Naive thymus-derived CD4-positive, alpha-beta T cell (primary cell): ENCODE data around the gene AP2S1. TPM values are rescaled to one million over a fixed set of nuclear protein-coding genes. Genes with fewer than 3 reads are reported as not detected.
A peak's percentile ranks its signal among the peaks of the same experiment; 100 is the strongest.

Experiments used
- ATAC-seq: fragments of 150-1000 bp; cut with Tn5 transposase; 2 replicates; pipeline ENCODE4 v1.10.0; 2021; ENCODE audit warnings: mild to moderate bottlenecking, moderate library complexity
- CTCF ChIA-PET: fragments of 350-600 bp; sonication (Branson Sonifier 250); formaldehyde crosslinking; loops from one replicate; lab custom pipeline; 2021; ENCODE audit warnings: antibody characterized with exemption; lab: Charles Lee
- POLR2A ChIA-PET: fragments of 350-600 bp; sonication (Branson Sonifier 250); formaldehyde crosslinking; loops from one replicate; lab custom pipeline; 2021; ENCODE audit warnings: antibody characterized with exemption, inconsistent platforms; lab: Charles Lee
- DNase-seq, 9 donors: peaks; one replicate each; pipeline versions ENCODE4 v3.0.0 to v3.0.0-alpha.2; 2020 to 2022; ENCODE audit warnings: mixed read lengths in 1 of 9
- H3K27ac ChIP-seq: one replicate; pipeline ENCODE4 v1.7.0; 2013; ENCODE audit warnings: mild to moderate bottlenecking, low read depth, low read length, moderate library complexity
- H3K27me3 ChIP-seq, 2 donors: one replicate each; pipeline ENCODE4 v1.7.0; 2013; ENCODE audit warnings: low read length in 2 of 2, mild to moderate bottlenecking in 2 of 2, moderate library complexity in 2 of 2; ENCODE audit not compliant: control insufficient read depth in 2 of 2, insufficient read depth in 2 of 2
- H3K36me3 ChIP-seq, 3 experiments: 1 replicate in 2 of 3; 2 replicates in 1 of 3; pipeline ENCODE4 v1.7.0; 2013; ENCODE audit warnings: low read length in 3 of 3, mild to moderate bottlenecking in 3 of 3, moderate library complexity in 1 of 3; ENCODE audit not compliant: insufficient read depth in 3 of 3, control insufficient read depth in 2 of 3
- H3K4me1 ChIP-seq, 2 donors: one replicate each; pipeline ENCODE4 v1.7.0; 2013; ENCODE audit warnings: low read length in 2 of 2, mild to moderate bottlenecking in 2 of 2, moderate library complexity in 1 of 2; ENCODE audit not compliant: control insufficient read depth in 2 of 2, insufficient read depth in 2 of 2
- H3K4me3 ChIP-seq: 2 replicates; pipeline ENCODE4 v1.7.0; 2013; ENCODE audit warnings: mild to moderate bottlenecking, low read length
- H3K9me3 ChIP-seq, 3 experiments: 1 replicate in 2 of 3; 2 replicates in 1 of 3; pipeline ENCODE4 v1.7.0; 2013; ENCODE audit warnings: low read length in 3 of 3; ENCODE audit not compliant: control insufficient read depth in 2 of 3
- H3K27ac Mint-ChIP-seq, 9 donors: one replicate each; pipeline ENCODE4 v1.8.0; 2020 to 2022; ENCODE audit warnings: mixed read lengths in 9 of 9, mild to moderate bottlenecking in 8 of 9, moderate library complexity in 5 of 9, inconsistent platforms in 2 of 9
- H3K27me3 Mint-ChIP-seq, 5 donors: one replicate each; pipeline ENCODE4 v1.8.0; 2021 to 2022; ENCODE audit warnings: mixed read lengths in 5 of 5, mild to moderate bottlenecking in 1 of 5
- H3K36me3 Mint-ChIP-seq, 5 donors: one replicate each; pipeline ENCODE4 v1.8.0; 2020 to 2022; ENCODE audit warnings: mixed read lengths in 5 of 5, mild to moderate bottlenecking in 3 of 5, inconsistent platforms in 1 of 5
- H3K4me1 Mint-ChIP-seq, 7 donors: one replicate each; pipeline ENCODE4 v1.8.0; 2020 to 2022; ENCODE audit warnings: mixed read lengths in 7 of 7, mild to moderate bottlenecking in 3 of 7, inconsistent platforms in 1 of 7
- H3K4me3 Mint-ChIP-seq, 10 donors: one replicate each; pipeline ENCODE4 v1.8.0; 2020 to 2022; ENCODE audit warnings: mild to moderate bottlenecking in 10 of 10, mixed read lengths in 10 of 10, moderate library complexity in 6 of 10, inconsistent platforms in 2 of 10
- H3K9me3 Mint-ChIP-seq, 11 donors: one replicate each; pipeline ENCODE4 v1.8.0; 2020 to 2022; ENCODE audit warnings: mixed read lengths in 11 of 11, mild to moderate bottlenecking in 4 of 11, inconsistent platforms in 1 of 11, moderate library complexity in 1 of 11
- intact Hi-C, 2 donors: fragments of 100-400 bp; cut with micrococcal nuclease; formaldehyde crosslinking; loops; one replicate each; pipeline ENCODE4 v1.15.1; 2023
- polyA plus RNA-seq, 2 donors: library from polyadenylated mRNA; unstranded; fragments of 300-500 nt; fragmentation: Illumina TruSeq; gene quantifications; one replicate each; pipeline ENCODE4 v1.2.3, GENCODE V29; 2021
- total RNA-seq, 6 experiments: library from RNA in 5 of 6; stranded (reverse) in 5 of 6; gene quantifications; 1 replicate in 5 of 6; 2 replicates in 1 of 6; pipeline ENCODE4 v1.2.3 and lab custom pipeline; 2021 to 2026

Gene AP2S1
- total and polyA plus RNA-seq, 7 experiments from 2014 or later: 34.4 to 116 (median 60.1) TPM

DNA sequence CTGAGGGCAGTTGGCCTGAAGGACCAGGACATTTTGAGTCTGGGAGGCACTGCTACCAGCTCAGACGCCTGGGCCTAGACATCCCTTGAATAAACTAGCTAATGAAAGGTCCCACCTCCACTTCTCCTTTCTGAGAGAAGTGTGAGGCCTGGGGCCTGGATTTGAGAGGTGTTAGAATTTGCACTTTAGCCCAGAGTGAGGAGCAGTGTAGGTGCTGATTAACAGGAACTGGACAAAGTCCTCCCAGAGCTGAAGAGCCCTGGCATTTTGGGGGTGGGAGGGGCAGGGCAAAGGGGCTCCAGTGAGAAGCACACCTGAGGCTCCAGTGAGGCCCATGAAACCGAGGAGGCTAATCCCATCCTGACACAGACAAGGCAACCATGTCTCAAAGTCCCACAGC is 47.1 kb downstream of the AP2S1 start:
- no peaks in the 10 kb centered on the region for H3K4me1 ChIP-seq
- no peaks in the 10 kb centered on the region for H3K36me3 ChIP-seq
- intact Hi-C loops: no loop called here
- ChIA-PET POLR2A (no interaction called here), CTCF (no interaction called here)
- Mint-ChIP-seq H3K4me3 (no peak overlapping the region), H3K9me3 (no peaks in the 10 kb centered on the region), H3K36me3 (no peaks in the 10 kb centered on the region), H3K4me1 (peaks cover 0 to 3% (median 0%) of the 10 kb centered on the region in 7 donors), H3K27ac (no peak overlapping the region), H3K27me3 (peaks cover 0 to 1% (median 0%) of the 10 kb centered on the region in 5 donors)
- DNase-seq (no peak), ATAC-seq (no peak)
- no peak overlapping the region for H3K4me3 ChIP-seq
- no peaks in the 10 kb centered on the region for H3K27me3 ChIP-seq
- H3K27ac ChIP-seq: no peak overlapping the region
- H3K9me3 ChIP-seq: no peaks in the 10 kb centered on the region

DNA sequence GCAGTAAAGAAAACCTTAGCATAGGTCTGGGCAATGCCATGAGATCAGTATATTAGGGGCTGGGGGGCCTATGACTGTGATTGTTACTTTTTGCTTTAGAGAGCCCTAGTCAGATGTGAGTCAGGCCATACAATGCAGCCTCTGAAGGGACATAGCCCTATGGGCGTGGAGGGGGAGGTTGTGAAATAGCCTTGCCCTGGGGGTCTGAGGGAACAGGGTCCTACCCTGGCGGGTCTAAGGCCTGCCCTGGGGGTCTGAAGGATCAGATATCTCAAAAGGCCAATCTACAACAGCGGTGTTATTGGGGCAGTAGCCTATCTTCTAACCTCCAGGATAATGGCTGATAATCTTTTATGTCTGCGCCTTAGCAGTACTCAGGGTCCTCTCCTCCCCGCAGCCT is 48.5 kb downstream of the AP2S1 start:
- Mint-ChIP-seq H3K36me3 (no peaks in the 10 kb centered on the region), H3K27ac (no peak overlapping the region), H3K27me3 (peaks cover 0 to 4% (median 0%) of the 10 kb centered on the region in 5 donors), H3K4me3 (no peak overlapping the region), H3K9me3 (no peaks in the 10 kb centered on the region), H3K4me1 (peaks cover 0 to 3% (median 0%) of the 10 kb centered on the region in 7 donors)
- no peak for DNase-seq
- no peaks in the 10 kb centered on the region for H3K36me3 ChIP-seq
- H3K27ac ChIP-seq: no peak overlapping the region
- no peaks in the 10 kb centered on the region for H3K4me1 ChIP-seq
- intact Hi-C loops: no loop called here
- POLR2A ChIA-PET: no interaction called here
- H3K9me3 ChIP-seq: no peaks in the 10 kb centered on the region
- ATAC-seq: no peak
- no peak overlapping the region for H3K4me3 ChIP-seq
- CTCF ChIA-PET: no interaction called here
- no peaks in the 10 kb centered on the region for H3K27me3 ChIP-seq

DNA sequence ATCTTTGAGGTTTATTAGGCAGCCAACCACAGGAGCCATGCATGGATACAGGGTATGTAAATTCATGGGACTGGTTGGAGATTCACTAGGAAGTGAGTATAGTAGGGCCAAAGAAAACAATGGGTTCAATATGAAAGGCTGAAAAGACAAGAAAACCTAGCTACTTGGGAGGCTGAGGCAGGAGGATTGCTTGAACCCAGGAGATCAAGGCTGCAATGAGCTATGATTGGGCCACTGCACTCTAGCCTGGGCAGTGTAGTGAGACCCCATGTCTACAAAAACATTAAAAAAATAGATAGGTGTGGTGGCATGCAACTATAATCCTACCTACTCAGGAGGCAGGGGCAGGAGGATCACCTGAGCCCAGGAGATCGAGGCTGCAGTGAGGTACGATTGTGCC is 51.9 kb downstream of the AP2S1 start:
- no peaks in the 10 kb centered on the region for H3K9me3 Mint-ChIP-seq
- no peak overlapping the region for H3K4me3 ChIP-seq
- peak overlapping the region in 1 of 9 donors; percentile 41 for H3K27ac Mint-ChIP-seq
- no peaks in the 10 kb centered on the region for H3K4me1 ChIP-seq
- H3K4me3 Mint-ChIP-seq: no peak overlapping the region
- peaks cover 0 to 1% (median 0%) of the 10 kb centered on the region in 7 donors for H3K4me1 Mint-ChIP-seq
- ChIA-PET CTCF (interaction anchor here (0.6 kb wide), 1 partner anchor 957 kb away, joined by 3 read pairs; no protein-coding TSS in a partner anchor), POLR2A (no interaction called here)
- H3K36me3 ChIP-seq: no peaks in the 10 kb centered on the region
- DNase-seq (no peak), ATAC-seq (no peak)
- peaks cover 0 to 8% (median 0%) of the 10 kb centered on the region in 5 donors for H3K27me3 Mint-ChIP-seq
- no peaks in the 10 kb centered on the region for H3K27me3 ChIP-seq
- no peaks in the 10 kb centered on the region for H3K36me3 Mint-ChIP-seq
- H3K27ac ChIP-seq: no peak overlapping the region
- H3K9me3 ChIP-seq: no peaks in the 10 kb centered on the region
- intact Hi-C loops: no loop called here

DNA sequence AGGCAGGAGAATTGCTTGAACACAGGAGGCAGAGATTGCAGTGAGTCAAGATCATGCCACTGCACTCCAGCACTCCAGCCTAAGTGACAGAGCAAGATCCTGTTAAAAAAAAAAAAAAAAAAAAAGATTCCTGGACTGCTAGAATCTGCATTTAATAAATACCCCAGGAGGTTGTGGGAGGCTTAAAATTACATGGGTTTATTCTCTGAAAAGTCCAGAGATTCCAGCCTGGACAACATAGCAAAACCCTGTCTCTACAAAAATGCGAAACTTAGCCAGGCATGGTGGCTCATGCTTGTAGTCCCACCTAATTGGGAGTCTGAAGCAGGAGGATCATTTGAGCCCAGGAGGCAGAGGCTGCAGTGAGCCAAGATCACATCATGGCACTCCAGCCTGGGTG is 52.8 kb downstream of the AP2S1 start:
- Mint-ChIP-seq H3K36me3 (no peaks in the 10 kb centered on the region), H3K27ac (no peak overlapping the region), H3K4me3 (no peak overlapping the region), H3K4me1 (peaks cover 0 to 1% (median 0%) of the 10 kb centered on the region in 7 donors), H3K27me3 (peaks cover 0 to 12% (median 0%) of the 10 kb centered on the region in 5 donors), H3K9me3 (no peaks in the 10 kb centered on the region)
- no peak overlapping the region for H3K27ac ChIP-seq
- DNase-seq (no peak), ATAC-seq (no peak)
- H3K27me3 ChIP-seq: no peaks in the 10 kb centered on the region
- H3K9me3 ChIP-seq: no peaks in the 10 kb centered on the region
- intact Hi-C loops: no loop called here
- ChIA-PET CTCF (no interaction called here), POLR2A (interaction anchor here (0.5 kb wide), 1 partner anchor 611 kb away, joined by 3 read pairs; no protein-coding TSS in a partner anchor)
- no peaks in the 10 kb centered on the region for H3K36me3 ChIP-seq
- H3K4me1 ChIP-seq: no peaks in the 10 kb centered on the region
- H3K4me3 ChIP-seq: no peak overlapping the region

- peaks cover 5 to 37% (median 24%) of the 10 kb centered on the region in 7 donors for H3K4me1 Mint-ChIP-seq
- H3K4me3 ChIP-seq: no peak overlapping the region
- ATAC-seq: peak; percentile 36
- no peaks in the 10 kb centered on the region for H3K27me3 ChIP-seq
- CTCF ChIA-PET: interaction anchor here (0.7 kb wide), 1 partner anchor 234 kb away, joined by 5 read pairs; no protein-coding TSS in a partner anchor
- no peaks in the 10 kb centered on the region for H3K9me3 ChIP-seq
- H3K9me3 Mint-ChIP-seq: no peaks in the 10 kb centered on the region
- no peaks in the 10 kb centered on the region for H3K36me3 ChIP-seq
- peaks cover 0 to 10% (median 0%) of the 10 kb centered on the region in 5 donors for H3K27me3 Mint-ChIP-seq
- intact Hi-C loops: loop anchor here in 1 of 2 donors (1.0 kb wide), 1 partner anchor 29 kb away; no protein-coding TSS in a partner anchor
- H3K27ac Mint-ChIP-seq: peak overlapping the region; percentile 12 to 88 (median 73)
- peaks cover 0 to 5% (median 0%) of the 10 kb centered on the region in 5 donors for H3K36me3 Mint-ChIP-seq
- H3K4me3 Mint-ChIP-seq: peak overlapping the region; percentile 20 to 73 (median 49)
- H3K4me1 ChIP-seq: peaks cover 15% of the 10 kb centered on the region in 2 donors
- POLR2A ChIA-PET: interaction anchor here (2.3 kb wide), 1 partner anchor 30 kb away, joined by 7 read pairs; no protein-coding TSS in a partner anchor
- no peak overlapping the region for H3K27ac ChIP-seq
- DNase-seq: peak in 8 of 9 donors; percentile 32 to 74 (median 66)
Measured at GRCh38 chr19:46791944-46792343, 58.7 kb downstream of the AP2S1 start.

DNA sequence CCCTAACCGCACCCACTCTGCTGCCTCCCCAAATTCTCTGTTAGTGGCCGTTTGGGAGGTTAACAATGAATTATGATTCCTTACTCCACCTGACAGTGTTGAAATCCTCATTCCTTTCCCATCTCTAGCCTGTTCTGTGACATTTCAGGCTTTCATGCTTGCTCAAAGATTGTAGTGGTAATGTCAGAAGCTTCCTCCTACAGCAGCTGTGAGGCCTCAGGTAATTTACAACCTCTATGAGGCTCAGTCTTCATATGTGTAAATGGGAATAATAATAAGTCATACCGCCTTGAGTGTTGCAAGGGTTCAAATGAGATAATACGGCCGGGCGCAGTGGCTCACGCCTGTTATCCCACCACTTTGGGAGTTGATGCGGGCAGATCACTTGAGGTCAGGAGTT is 61.3 kb downstream of the AP2S1 start:
- Mint-ChIP-seq H3K4me1 (peaks cover 19 to 63% (median 50%) of the 10 kb centered on the region in 7 donors), H3K9me3 (no peaks in the 10 kb centered on the region), H3K27ac (peak overlapping the region in 4 of 9 donors; percentile 25 to 56 (median 42)), H3K27me3 (peaks cover 0 to 8% (median 0%) of the 10 kb centered on the region in 5 donors), H3K4me3 (peak overlapping the region in 9 of 10 donors; percentile 10 to 91 (median 87)), H3K36me3 (peaks cover 0 to 23% (median 0%) of the 10 kb centered on the region in 5 donors)
- ChIA-PET CTCF (interaction anchor here (0.6 to 2.2 kb wide), 4 partner anchors 23 to 335 kb away, joined by 3 to 7 read pairs (median 5); no protein-coding TSS in a partner anchor), POLR2A (interaction anchor here (1.1 to 3.4 kb wide), 3 partner anchors 32 to 72 kb away, joined by 3 to 14 read pairs (median 3); partner anchors contain the start of gene ARHGAP35)
- no peak overlapping the region for H3K27ac ChIP-seq
- H3K27me3 ChIP-seq: no peaks in the 10 kb centered on the region
- H3K36me3 ChIP-seq: no peaks in the 10 kb centered on the region
- no peak overlapping the region for H3K4me3 ChIP-seq
- H3K4me1 ChIP-seq: peaks cover 25 to 38% of the 10 kb centered on the region in 2 donors
- ATAC-seq (no peak), DNase-seq (no peak)
- H3K9me3 ChIP-seq: no peaks in the 10 kb centered on the region
- intact Hi-C loops: loop anchor here (2.0 to 10.0 kb wide), 5 partner anchors 42 to 485 kb away; partner anchors contain the start of genes ZC3H4 (in 2 of the 2), AP2S1 (in 1 of the 2), FKRP (in 1 of the 2) and INAFM1 (in 1 of the 2)
